CD4-positive, alpha-beta T cell (primary cell): ENCODE data around the gene CCDC15. TPM values are rescaled to one million over a fixed set of nuclear protein-coding genes. Genes with fewer than 3 reads are reported as not detected.
A peak's percentile ranks its signal among the peaks of the same experiment; 100 is the strongest.

Experiments
- ATAC-seq: fragments of 200-7000 bp; cut with Tn5 transposase; one replicate; pipeline ENCODE4 v1.10.0; 2022; ENCODE audit warnings: mild to moderate bottlenecking; ENCODE audit not compliant: poor library complexity
- CTCF ChIA-PET: fragments of 350-600 bp; sonication (Branson Sonifier 250); formaldehyde crosslinking; loops from one replicate; lab custom pipeline; 2021; ENCODE audit warnings: antibody characterized with exemption, inconsistent platforms; lab: Charles Lee
- POLR2A ChIA-PET: fragments of 350-600 bp; sonication (Branson Sonifier 250); formaldehyde crosslinking; loops from one replicate; lab custom pipeline; 2021; ENCODE audit warnings: antibody characterized with exemption, inconsistent platforms; lab: Charles Lee
- DNase-seq, 14 experiments: peaks; one replicate each; pipeline ENCODE4 v3.0.0-alpha.2; 2013 to 2020; ENCODE audit warnings: mixed read lengths in 2 of 14
- H3K27ac ChIP-seq, 2 donors: one replicate each; pipeline versions ENCODE4 v1.5.1 to v1.7.0; 2013; ENCODE audit warnings: low read length in 2 of 2, low read depth in 1 of 2, mild to moderate bottlenecking in 1 of 2
- H3K27me3 ChIP-seq, 2 experiments: 1 replicate in 1 of 2; 2 replicates in 1 of 2; pipeline versions ENCODE4 v1.6.1 to v1.7.0; 2013; ENCODE audit warnings: low read length in 2 of 2, control low read depth in 1 of 2, mild to moderate bottlenecking in 1 of 2, moderate library complexity in 1 of 2; ENCODE audit not compliant: insufficient read depth in 2 of 2, control insufficient read depth in 1 of 2
- H3K36me3 ChIP-seq: one replicate; pipeline ENCODE4 v1.6.1; 2013; ENCODE audit warnings: low read length, control low read depth; ENCODE audit not compliant: insufficient read depth
- H3K4me1 ChIP-seq: one replicate; pipeline ENCODE4 v1.6.1; 2013; ENCODE audit warnings: low read length, control low read depth; ENCODE audit not compliant: insufficient read depth
- H3K4me3 ChIP-seq: one replicate; pipeline ENCODE4 v1.5.1; 2013; ENCODE audit warnings: mild to moderate bottlenecking, low read length, moderate library complexity
- H3K9me3 ChIP-seq, 2 experiments: 1 replicate in 1 of 2; 2 replicates in 1 of 2; pipeline versions ENCODE4 v1.6.1 to v1.7.0; 2013; ENCODE audit warnings: low read length in 2 of 2, mild to moderate bottlenecking in 2 of 2, control low read depth in 1 of 2, moderate library complexity in 1 of 2; ENCODE audit not compliant: control insufficient read depth in 1 of 2, insufficient read depth in 1 of 2
- H3K27ac Mint-ChIP-seq: one replicate; pipeline ENCODE4 v1.8.0; 2020; ENCODE audit warnings: mixed read lengths
- H3K27me3 Mint-ChIP-seq: one replicate; pipeline ENCODE4 v1.8.0; 2021; ENCODE audit warnings: mixed read lengths
- H3K36me3 Mint-ChIP-seq: one replicate; pipeline ENCODE4 v1.8.0; 2021; ENCODE audit warnings: low read depth, mixed read lengths
- H3K4me1 Mint-ChIP-seq: one replicate; pipeline ENCODE4 v1.8.0; 2021; ENCODE audit warnings: low read depth, mixed read lengths
- H3K4me3 Mint-ChIP-seq: one replicate; pipeline ENCODE4 v1.8.0; 2020; ENCODE audit warnings: mild to moderate bottlenecking, mixed read lengths
- H3K9me3 Mint-ChIP-seq: one replicate; pipeline ENCODE4 v1.8.0; 2020; ENCODE audit warnings: mixed read lengths
- intact Hi-C, 2 experiments: fragments of 100-400 bp; cut with DNase I in 1 of 2; cut with micrococcal nuclease in 1 of 2; formaldehyde crosslinking; loops; one replicate each; pipeline versions ENCODE4 v1.15.1 to v1.9.0; 2023 to 2025; cut with DNase I, micrococcal nuclease
- polyA plus RNA-seq, 2 donors: library from polyadenylated mRNA; unstranded; fragments of 120-200 nt; gene quantifications; one replicate each; pipeline ENCODE4 v1.2.1, GENCODE V29; 2013
- total RNA-seq, 174 experiments: library from RNA in 2 of 174; stranded (reverse) in 2 of 174; gene quantifications; one replicate each; pipeline ENCODE4 v1.2.3 and lab custom pipeline; 2021 to 2026
- TF ChIP-seq, protein P1 (sequence below): fragments of 200-600 bp; IDR thresholded peaks from one replicate; pipeline ENCODE4 v1.8.0; 2022; ENCODE audit warnings: antibody characterized with exemption, mild to moderate bottlenecking

CCDC15 gene, protein sequence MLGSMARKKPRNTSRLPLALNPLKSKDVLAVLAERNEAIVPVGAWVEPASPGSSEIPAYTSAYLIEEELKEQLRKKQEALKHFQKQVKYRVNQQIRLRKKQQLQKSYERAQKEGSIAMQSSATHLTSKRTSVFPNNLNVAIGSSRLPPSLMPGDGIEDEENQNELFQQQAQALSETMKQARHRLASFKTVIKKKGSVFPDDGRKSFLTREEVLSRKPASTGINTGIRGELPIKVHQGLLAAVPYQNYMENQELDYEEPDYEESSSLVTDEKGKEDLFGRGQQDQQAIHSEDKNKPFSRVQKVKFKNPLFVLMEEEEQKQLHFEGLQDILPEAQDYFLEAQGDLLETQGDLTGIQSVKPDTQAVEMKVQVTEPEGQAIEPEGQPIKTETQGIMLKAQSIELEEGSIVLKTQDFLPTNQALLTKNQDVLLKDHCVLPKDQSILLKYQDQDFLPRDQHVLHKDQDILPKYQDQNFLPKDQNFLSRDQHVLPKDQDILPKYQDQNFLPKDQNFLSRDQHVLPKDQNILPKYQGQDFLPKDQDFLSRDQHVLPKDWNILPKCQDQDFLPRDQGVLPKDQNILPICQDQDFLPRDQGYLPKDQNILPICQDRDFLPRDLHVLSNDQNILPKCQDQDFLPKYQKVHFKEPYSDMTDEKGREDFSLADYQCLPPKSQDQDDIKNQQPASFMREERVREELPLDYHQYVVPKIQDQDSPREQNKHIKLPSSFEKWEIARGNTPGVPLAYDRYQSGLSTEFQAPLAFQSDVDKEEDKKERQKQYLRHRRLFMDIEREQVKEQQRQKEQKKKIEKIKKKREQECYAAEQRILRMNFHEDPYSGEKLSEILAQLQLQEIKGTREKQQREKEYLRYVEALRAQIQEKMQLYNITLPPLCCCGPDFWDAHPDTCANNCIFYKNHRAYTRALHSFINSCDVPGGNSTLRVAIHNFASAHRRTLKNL
- total RNA-seq (1 to 10 TPM in 1 of 2 experiments, under 1 TPM in 1; 0.89 to 1.1 TPM), total RNA-seq (lab: John Stamatoyannopoulos, UW) (1.3 to 15.1 (median 4.6) reads per million in 172 experiments)
- 1.5 TPM for polyA plus RNA-seq (2013, experiment 1 of 2)
- polyA plus RNA-seq (2013, experiment 2 of 2): 1.6 TPM

DNA sequence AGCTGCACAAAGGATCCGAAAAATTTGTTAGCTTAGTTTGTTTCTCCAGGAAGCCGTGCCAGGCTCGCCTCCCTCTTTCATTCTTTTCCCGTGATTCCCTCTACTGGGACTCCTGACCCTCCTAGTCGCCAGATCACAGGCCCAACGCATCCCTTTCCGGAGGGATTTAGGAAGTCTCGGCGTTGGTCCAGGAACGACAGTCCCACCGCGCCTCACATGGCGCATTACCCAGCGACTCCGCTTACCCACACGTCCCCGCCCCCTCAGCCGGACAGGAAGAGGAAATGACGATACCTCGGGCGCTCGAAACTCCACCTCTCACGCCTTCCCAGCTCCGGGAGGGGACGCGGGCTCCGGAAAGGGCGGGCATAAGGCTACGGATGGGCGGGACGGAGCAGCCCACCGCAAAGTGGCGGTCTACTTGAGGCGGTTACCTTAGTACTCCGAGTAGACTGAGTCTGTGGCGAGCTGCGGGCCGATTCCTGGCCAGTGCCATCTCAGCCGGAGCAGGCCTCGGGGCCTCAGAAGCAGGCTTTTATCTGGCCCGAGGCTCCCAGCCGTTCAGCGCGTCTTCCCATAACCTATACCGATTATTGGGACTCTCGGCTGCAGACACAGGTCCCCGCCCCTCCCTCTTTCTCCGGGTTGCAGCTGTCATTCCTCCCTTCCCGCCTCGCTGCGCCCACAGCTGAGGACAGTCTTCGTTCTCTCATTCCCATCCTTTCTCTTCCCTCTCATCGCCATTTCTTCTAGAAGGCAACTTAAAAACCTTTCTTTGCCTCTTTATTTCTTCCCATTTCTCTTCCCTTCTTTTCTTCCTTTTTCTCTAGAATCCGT, at the start of gene CCDC15:
TSS of gene CCDC15 (plus strand) at position 450 of the 837 bp plus-strand sequence. CDS start 531 bp downstream, outside the sequence.
- POLR2A ChIA-PET: interaction anchor here (0.7 to 3.0 kb wide), 15 partner anchors 10 to 332 kb away, joined by 3 to 30 read pairs (median 4); partner anchors contain the start of genes MSANTD2, SIAE, SPA17 and TBRG1
- TF ChIP-seq, protein P1, sequence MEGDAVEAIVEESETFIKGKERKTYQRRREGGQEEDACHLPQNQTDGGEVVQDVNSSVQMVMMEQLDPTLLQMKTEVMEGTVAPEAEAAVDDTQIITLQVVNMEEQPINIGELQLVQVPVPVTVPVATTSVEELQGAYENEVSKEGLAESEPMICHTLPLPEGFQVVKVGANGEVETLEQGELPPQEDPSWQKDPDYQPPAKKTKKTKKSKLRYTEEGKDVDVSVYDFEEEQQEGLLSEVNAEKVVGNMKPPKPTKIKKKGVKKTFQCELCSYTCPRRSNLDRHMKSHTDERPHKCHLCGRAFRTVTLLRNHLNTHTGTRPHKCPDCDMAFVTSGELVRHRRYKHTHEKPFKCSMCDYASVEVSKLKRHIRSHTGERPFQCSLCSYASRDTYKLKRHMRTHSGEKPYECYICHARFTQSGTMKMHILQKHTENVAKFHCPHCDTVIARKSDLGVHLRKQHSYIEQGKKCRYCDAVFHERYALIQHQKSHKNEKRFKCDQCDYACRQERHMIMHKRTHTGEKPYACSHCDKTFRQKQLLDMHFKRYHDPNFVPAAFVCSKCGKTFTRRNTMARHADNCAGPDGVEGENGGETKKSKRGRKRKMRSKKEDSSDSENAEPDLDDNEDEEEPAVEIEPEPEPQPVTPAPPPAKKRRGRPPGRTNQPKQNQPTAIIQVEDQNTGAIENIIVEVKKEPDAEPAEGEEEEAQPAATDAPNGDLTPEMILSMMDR: no peak
- DNase-seq: peak; percentile 89 to 98 (median 94)

DNA sequence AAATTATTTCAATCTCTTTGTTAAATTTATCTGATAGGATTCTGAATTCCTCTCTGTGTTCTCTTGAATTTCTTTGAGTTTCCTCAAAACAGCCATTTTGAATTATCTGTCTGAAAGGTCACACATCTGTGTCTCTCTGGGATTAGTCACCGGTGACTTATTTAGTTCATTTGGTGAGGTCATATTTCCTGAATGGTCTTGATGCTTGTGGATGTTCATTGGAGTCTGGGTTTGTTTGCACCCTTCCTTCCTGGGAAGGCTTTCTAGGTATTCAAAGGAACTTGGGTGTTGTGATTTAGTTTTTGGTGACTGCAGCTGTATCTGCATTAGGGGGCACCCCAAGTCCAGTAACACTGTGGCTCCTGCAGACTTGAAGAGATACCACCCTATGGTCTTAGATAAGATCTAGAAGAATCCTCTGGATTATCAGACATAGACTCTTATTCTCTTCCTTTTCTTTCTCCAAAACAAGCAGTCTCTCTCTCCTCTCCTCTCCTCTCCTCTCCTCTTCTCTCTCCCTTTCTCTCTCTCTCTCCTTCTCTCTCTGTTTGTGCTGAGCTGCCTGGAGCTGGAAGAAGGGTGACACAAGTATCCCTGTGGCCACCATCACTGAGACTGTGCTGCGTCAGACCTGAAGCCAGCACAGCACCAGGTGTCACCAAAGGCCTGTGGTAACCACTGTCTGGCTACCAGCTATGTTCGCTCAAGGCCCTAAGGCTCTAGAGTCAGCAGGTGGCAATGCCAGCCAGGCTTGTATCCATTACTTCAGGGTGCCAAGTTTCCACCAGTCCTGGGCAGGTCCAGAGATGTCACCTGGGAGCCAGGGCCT, 38.2 kb upstream of the CCDC15 start:
- peaks cover 0 to 4% of the 10 kb centered on the region in 2 experiments for H3K27me3 ChIP-seq
- peaks cover 0 to 4% of the 10 kb centered on the region in 2 experiments for H3K9me3 ChIP-seq
- H3K36me3 ChIP-seq: no peaks in the 10 kb centered on the region
- peaks cover 2% of the 10 kb centered on the region for H3K4me1 Mint-ChIP-seq
- ATAC-seq: no peak
- H3K4me3 ChIP-seq: no peak overlapping the region
- ChIA-PET POLR2A (no interaction called here), CTCF (no interaction called here)
- DNase-seq: peak in 4 of 14 experiments; percentile 5 to 41 (median 10)
- no peak overlapping the region for H3K27ac Mint-ChIP-seq
- H3K27ac ChIP-seq: no peak overlapping the region
- H3K4me1 ChIP-seq: peaks cover 7% of the 10 kb centered on the region
- peaks cover 3% of the 10 kb centered on the region for H3K9me3 Mint-ChIP-seq
- H3K27me3 Mint-ChIP-seq: peaks cover 5% of the 10 kb centered on the region
- H3K4me3 Mint-ChIP-seq: no peak overlapping the region
- H3K36me3 Mint-ChIP-seq: no peaks in the 10 kb centered on the region
- intact Hi-C loops: loop anchor here in 1 of 2 experiments (5.0 kb wide), 1 partner anchor 227 kb away; no protein-coding TSS in a partner anchor
- TF ChIP-seq, protein P1: no peak

More for the DNA sequence above, at the start of gene CCDC15:
- no peaks in the 10 kb centered on the region for H3K27me3 ChIP-seq
- peaks cover 40% of the 10 kb centered on the region for H3K4me1 ChIP-seq
- H3K9me3 ChIP-seq: no peaks in the 10 kb centered on the region
- no peaks in the 10 kb centered on the region for H3K36me3 ChIP-seq
- H3K27ac ChIP-seq: peak within 1 kb of the TSS; percentile 74 to 90
- H3K27ac Mint-ChIP-seq: no peak within 1 kb of the TSS
- CTCF ChIA-PET: interaction anchor here (1.0 to 2.0 kb wide), 3 partner anchors 78 to 188 kb away, joined by 3 to 11 read pairs (median 3); no protein-coding TSS in a partner anchor
- H3K4me3 Mint-ChIP-seq: no peak within 1 kb of the TSS
- no peaks in the 10 kb centered on the region for H3K36me3 Mint-ChIP-seq
- intact Hi-C loops: loop anchor here (1.0 to 10.0 kb wide), 10 partner anchors 77 to 1261 kb away; partner anchors contain the start of genes CDON (in 1 of the 2), EI24 (in 1 of the 2), FAM118B (in 1 of the 2) and RPUSD4 (in 1 of the 2)
- H3K27me3 Mint-ChIP-seq: no peaks in the 10 kb centered on the region
- peak within 1 kb of the TSS; percentile 87 for H3K4me3 ChIP-seq
- no peaks in the 10 kb centered on the region for H3K9me3 Mint-ChIP-seq
- ATAC-seq: peak; percentile 95
- no peaks in the 10 kb centered on the region for H3K4me1 Mint-ChIP-seq
